GM18861 (cell line): ENCODE measurements around the gene VPS35.
"Not testable (repeated sequence)": the region's sequence is repeated elsewhere in the genome, so short reads cannot be mapped to it uniquely, and the experiment has no call there.

Source experiments
- ATAC-seq: cut with Tn5 transposase; IDR thresholded peaks from one replicate; pipeline ENCODE4 v1.9.1; 2021; ENCODE audit not compliant: unreplicated experiment

The VPS35 gene

DNA sequence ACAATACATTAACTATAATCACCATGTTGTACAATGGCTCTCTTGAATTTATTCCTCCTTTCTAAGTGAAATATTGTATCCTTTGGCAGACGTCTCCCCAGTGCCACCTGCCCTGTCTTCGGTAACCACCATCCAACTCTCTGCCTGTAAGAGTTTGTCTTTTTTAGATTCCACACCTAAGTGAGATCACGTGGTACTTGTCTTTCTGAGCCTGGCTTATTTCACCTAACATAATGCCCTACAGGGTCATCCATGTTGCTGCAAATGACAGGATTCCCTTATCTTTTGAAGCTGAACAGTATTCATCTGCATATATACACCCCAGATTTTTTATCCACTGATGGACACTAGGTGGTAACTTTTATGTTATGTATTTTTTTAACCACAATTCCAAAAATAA lies 24.7 kb upstream of the VPS35 start:
- ATAC-seq: no peak

DNA sequence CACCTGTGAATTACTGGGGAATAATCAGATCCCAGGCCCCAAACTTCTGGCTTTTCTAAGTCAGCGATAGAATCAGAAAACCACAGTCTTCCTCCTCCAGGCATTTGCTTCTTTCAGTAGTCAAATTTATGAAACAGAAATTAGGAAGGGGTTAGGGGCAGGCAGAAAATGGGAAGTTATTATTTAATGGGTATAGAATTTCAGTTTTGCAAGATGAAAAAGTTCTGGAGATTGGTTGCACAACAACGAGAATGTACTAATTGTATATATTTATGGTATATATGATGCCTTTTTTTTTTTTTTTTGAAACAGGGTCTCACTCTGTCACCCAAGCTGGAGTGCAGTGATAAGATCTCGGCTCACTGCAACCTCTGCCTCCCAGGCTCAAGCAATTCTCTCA lies 23.9 kb upstream of the VPS35 start:
- ATAC-seq: no peak

DNA sequence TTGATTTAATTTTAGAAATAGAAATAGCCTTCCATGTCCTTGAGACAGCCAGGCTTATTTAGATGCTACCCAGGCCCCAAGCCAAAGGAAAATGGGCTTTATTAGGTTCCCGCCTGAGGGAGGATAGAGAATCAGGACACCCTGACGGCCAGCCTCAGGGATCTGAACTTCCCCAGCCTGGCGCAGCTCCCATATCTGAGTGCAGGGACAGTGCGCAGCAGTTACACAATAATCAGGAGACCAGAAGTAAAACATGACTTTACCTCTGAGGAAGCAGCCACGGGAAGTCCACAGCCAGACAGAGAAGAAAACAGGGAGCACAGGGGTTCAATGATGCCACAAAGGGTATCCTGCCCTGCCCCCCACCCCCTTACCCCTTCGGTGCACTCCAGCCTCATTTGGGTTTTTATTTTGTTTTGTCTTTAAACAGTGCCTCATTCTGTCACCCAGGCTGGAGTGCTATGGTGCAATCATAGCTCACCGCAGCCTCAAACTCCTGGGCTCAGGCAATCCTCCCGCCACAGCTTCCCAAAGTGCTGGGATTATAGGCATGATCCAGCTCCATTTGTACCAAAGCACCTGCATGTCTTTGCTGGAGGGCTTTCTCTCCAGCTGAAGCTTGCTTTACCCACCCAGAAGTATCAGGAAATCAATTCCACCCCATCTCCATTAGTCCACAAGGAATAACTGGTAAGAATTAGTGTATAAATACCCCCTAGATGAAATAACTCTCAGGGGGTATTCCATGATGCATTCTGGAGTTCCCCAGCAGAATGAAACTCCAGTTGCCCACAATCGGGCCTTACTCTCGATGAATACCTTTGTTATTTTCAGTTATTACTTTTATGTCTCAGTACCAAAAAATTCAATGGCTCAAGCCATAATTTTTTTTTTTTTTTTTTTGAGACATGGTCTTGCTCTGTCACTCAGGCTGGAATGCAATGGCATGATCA lies 22.4 kb upstream of the VPS35 start:
- ATAC-seq: no peak

DNA sequence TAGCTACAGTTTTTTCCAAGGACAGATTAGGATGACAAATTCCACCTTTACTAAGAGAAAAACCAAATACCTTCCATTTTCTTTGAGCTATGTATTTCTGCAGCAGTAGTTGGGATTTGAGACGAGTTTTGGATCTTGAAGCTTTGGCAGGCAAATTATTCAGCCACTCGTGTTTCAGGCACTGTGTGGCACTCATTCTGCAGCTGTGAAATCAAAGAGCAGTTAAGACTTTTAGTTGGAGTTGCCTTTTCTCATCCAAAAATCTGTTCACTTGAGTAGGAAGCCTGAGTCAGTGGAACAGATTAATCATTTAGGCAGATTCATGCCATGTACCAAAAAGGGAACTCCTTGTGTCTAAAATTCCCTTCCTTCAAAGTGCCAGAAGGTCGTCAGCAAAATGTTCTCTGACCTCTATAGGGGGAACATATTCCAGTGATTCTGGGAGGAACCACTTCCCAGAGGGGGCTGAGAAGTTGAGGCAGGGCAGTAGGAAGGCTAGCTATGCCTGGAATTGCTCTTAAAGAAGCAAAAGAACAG lies 20.6 kb upstream of the VPS35 start:
- no peak for ATAC-seq

DNA sequence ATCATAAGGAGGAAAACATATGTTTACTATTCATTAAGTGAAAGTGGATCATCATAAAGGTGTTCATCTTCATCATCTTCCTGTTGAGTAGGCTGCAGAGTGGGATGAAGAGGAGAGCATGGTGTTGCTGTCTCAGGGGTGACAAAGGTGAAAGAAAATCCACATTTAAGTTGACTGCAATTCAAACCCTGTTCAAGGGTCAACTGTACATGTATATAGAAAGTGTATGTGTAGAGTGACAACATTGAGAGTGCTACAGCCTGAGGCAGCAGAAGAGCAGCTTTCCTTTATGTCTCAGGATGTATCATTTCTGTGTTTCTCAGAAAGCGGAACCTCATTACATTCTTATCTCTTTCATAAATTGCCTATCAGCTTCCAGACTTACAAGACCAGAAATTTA lies 17.7 kb upstream of the VPS35 start:
- no peak for ATAC-seq

DNA sequence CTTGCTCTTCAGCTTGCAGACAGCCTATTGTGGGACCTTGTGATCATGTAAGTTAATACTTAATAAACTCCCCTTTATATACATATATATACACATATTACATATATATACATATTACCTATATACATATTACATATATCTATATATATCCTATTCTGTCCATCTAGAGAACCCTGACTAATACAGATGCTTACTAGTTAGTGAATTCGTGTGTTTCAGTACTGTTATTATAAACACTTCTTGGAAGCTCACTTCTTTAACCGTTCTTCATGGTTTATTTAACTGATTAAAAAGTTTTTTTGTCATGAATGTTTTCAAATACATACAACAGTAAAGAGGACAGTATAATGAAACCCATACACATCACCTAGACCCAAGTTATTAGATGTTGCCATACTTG lies 13.1 kb upstream of the VPS35 start:
- ATAC-seq: no peak

DNA sequence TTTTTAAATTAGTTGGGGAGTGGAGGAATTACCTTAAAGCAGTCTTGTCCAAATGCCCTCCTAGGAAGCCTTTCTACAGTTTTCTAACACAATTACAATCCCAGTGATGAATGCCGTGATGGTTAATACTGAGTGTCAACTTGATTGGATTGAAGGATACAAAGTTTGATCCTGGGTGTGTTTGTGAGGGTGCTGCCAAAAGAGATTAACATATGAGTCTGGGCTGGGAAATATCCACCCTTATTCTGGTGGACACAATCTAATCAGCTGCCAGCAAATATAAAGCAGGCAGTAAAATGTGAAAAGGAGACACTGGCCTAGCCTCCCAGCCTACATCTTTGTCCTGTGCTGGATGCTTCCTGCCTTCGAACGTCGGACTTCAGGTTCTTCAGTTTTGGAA lies 12.6 kb upstream of the VPS35 start:
- ATAC-seq: no peak

DNA sequence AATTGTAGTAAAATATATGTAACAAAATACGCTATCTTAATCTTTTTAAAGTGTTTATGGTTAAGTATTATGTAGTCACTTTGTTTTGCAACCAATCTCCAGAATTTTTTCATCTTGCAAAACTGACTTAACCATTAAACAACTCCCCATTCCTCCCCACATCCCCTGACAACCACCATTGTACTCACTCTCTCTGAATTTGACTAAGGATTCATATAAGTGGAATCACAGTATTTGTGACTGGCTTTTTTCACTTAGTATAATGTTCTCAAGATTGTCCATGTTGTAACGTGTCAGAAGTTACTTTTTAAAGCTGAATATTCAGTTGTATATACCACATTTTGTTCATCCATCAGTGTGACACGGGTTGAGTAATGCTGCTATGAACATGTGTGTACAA lies 11.1 kb upstream of the VPS35 start:
- ATAC-seq: no peak

DNA sequence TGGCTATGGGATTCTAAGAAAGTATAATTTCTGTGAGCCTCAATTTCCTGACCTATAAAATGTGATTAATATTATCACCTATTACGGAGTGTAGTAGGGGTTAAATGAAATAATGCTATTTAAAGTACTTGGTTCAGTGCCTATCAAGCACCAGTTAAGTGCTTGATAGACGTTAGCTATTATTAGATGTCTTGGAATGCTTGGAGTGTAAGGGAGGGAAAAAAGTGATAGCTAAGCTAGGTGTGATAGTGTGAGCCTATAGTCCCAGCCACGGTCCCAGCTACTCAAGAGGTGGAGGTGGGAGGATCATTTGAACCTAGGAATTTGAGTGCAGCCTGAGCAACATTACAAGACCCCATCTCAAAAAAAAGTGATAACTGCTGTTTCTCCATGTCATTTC lies 8.0 kb upstream of the VPS35 start:
- ATAC-seq: no peak

DNA sequence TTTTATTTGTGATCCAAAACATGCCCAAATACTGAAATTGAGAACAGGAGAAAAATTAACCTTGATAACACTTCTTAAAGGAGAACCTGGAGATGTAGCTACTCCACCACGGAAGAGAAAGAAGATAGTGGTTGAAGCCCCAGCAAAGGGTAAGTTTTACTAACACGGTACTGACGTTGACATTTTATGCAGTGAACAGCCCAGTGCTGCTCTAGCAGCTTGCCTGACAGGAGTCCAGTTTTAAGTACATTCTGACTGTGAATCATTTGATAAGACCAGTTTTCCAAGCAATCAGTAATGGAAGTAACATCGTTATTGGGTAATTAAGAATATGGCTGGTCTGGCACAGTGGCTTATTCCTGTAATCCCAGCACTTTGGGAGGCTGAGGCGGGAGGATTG lies 7.0 kb upstream of the VPS35 start:
- no peak for ATAC-seq

DNA sequence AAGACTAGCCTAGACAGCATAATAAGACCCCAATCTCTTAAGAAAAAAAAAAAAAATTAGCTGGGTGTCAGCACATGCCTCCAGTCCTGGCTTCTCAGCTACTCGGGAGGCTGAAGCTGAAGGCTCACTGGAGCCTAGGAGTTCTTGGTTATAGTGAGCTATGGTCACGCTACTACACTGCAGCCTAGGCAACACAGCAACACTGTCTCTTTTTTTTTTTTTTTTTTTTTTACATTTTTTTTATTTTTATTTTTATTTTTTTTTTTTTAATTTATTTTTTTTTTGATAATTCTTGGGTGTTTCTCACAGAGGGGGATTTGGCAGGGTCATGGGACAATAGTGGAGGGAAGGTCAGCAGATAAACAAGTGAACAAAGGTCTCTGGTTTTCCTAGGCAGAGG lies 4.6 kb upstream of the VPS35 start:
- ATAC-seq: no peak

DNA sequence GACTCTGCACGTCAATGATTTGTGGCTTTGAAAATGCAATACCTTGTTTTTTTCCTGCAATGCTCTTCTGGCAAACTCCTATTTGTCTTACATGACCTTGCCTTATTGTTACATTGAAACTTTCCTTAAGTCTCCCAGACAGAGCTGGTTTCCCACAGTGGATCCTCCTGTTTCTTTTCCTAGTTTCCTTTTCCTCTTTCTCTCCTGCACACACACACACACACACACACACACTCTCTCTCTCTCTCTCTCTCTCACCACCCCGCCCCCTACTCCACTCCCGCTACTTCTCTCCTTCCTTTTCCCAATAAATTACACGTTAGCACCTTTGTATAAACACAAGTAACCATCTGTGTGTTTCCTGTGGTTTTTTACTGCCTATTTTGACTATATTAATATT lies 2.7 kb upstream of the VPS35 start:
- no peak for ATAC-seq

DNA sequence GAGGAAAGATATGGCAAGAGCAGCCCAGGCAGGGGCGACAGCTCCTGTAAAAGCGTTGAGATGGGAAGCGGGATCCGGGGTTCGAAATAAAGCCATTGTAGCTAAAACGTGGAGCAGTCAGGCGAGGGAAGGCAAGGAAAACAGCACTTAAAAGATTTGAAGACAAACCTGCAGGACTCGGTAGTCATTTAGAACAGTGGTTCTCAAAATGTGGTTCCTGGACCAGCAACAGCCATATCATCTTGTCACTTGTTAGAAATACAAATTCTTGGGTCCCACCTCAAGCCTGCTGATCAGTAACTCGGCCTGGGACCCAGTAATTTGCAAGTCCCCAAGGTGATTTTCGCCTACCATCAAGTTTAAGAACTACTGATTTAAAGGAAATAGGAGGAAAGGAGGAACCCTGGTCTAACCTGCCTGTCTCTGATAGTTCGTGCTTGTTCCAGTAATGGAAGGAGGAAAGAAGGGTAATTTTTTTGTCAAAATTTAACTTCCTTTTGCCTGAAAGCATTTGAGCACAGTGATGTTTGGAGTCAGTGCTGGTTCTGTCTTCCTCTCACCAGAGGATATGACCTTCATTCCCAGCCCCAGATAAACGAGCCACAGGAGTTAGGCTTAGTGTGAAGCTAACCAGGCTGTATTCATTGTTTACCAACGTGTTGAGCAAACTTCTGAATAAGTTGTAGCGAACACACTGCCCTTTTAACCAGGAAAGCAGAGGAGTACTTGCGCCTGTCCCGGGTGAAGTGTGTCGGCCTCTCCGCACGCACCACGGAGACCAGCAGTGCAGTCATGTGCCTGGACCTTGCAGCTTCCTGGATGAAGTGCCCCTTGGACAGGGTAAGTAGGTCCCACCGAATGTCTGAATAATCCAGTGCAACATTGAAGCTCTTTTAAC lies 1.6 kb upstream of the VPS35 start:
- ATAC-seq: no peak

DNA sequence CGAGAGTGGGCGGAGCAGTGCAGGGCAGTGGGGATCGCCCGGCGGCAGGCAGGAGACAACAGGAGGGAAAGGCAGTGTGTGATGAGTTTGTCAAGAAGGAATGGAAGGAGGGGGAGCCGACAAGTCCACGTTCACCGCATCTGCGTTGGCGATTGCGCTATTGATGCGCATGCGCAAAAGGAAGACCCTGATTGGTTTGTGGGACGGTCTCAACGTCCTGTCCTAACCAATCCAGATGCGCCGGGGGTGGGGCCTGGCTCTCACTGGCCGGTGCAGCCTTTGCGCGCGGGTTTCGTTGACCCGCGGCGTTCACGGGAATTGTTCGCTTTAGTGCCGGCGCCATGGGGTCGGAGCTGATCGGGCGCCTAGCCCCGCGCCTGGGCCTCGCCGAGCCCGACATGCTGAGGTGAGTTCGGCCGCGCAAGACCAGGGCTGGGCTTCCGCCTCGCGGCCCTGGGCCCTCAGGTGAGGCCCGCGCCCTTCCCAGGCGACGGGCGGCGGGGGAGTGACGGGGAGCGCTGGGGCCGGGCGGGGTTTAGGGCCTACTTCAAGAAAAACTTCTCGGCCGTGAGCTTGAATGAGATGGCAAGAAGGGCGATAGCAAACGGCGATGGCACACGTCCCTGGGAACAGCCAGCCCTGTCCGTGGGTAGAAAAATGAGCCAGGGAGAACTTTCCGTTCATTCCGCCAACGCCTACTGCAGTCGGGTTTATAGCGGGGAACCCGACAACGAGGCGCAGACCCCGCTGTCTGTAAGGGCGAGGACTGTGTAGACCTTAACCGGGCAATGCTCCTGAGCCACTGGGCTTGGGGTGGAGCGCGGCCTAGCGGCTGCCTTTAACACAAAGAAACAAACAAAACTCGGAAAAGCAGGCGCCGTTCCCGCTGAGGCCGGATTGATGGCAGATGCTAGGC lies 645 bp upstream of the VPS35 start, which contains the start of gene ORC6:
Gene ORC6, plus strand, starts transcription at position 295 of the 916 bp plus-strand sequence. Its CDS starts 47 bp downstream, at position 342.
- peak; percentile 59 for ATAC-seq

DNA sequence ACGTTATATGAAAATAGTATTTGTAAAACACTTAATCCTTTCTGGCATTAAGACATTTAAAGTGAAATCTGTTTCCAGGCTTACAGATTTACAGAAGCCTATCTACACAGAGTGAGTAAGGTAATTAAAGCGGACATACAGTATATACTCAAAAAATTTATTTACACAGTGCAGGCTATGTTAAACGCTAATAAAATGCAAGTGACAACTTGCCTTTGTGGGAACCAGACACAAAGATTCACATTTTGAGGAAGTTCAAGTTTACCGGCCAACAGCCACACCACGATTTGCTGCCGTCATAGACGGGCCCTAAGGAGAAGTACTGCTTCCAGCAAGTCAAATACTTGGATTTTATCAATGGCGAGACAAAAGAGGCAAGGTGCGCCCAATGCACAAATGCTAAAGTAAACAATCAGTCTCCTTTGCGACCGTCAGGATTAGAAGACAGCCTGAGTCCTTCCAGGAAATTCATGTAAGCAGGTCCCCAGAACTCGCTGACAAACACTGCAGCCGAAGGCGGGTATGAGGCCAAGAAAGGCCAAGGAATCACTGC lies 801 bp downstream of the VPS35 start:
- no peak for ATAC-seq

DNA sequence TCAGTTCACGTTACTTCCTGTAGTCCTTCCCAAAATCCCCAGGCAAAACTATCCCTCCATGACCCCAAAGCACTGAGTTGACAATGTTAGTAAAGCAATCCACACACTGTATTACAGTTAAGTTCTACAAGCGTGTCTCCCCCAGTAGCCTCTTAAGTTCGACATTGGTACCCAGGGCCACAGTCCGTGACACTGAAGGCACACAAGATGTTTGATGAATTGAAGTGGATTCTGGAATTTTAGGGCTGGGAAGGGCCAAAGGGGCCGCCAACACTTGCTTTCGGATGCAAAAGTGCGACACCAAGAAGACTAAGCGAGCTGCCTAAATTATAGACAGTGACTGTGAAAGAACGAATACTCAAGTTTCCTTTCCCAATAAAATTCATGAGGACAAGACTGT lies 1.5 kb downstream of the VPS35 start:
- no peak for ATAC-seq

DNA sequence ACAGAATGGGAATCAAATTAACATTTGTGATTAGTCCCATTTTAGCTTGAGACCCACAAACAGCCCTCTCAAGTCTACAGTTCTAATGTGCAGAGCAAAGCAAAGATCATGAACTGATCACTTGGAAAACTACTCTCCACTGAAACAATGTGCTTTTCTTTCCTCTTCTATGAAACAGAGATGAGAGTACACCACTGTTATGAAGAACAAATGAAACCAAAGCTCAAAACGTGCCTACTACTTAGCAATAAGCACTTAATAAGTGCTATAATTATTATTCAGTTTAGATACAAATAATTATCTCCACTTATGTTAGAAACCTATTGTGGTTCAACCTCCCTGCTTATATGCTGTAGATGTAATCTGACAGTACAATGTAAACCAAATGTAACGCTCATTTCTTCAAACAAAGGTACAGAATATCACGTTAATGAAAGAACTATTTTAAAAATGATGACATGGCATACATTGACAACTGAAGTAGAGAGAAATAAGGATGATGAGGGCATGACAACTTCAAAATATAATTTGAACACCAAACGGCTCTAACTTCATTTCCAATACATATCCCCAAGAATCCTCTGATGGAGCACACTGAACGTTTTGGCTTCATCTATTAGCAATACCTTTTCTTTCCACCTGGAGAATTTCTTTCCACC lies 2.0 kb downstream of the VPS35 start:
- ATAC-seq: no peak

DNA sequence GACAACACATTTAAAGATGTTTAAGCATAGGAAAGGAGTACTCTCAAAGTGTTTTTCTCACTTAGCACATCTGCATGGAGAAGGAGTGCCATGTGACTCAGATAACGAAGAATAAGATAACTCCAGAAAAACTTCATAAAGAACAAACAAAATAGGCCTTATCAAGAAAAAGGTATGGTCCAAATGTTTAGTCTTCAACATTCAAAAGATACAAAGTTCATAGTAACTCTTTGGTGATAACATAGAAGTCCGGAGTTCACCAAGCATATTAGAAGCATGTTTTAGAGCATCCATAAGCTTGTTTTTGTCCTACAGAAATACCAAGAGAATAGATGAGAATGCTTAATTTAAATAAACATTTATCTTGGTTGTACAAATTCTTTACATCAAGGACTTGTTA lies 7.1 kb downstream of the VPS35 start:
- not testable (repeated sequence) for ATAC-seq

DNA sequence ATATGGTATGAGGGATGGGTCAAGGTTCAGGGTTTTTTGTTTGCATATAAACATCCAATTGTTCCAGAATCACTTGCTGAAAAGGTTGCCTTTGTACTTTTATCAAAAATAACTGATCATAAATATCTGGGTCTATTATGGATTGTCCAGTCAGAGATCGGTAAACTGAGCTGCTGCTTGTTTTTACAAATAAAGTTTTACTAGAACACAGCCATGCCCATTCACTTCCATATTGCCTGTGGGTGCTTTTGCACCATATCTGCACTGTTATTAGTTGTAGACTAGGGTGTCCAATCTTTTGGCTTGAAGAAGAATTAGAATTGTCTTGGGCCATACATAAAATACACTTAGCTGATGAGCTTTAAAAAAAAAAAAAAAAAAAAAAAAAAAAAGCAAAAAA lies 11.0 kb downstream of the VPS35 start:
- ATAC-seq: not testable (repeated sequence)
